ENCODE measurements around the gene FAM171A1. TPM values are rescaled to one million over a fixed set of nuclear protein-coding genes. Genes with fewer than 3 reads are reported as not detected.

Gene FAM171A1
- polyA plus RNA-seq, 1 donor (not counting 4 experiments of a cell fraction or from before 2014, with no cell fraction given) = 8.8 TPM

GRCh38 chr10:15201589-15202300 lies 169.3 kb downstream of the FAM171A1 start:
- H2AFZ ChIP-seq (ENCODE audit: control insufficient read depth, low read length) = no peak overlapping the region
- TF ChIP-seq CTCF (optimal IDR thresholded peaks at IDR 0.05 in 1 of 3, IDR thresholded peaks at IDR 0.05 in 1 of 3, conservative IDR thresholded peaks at IDR 0.05 in 1 of 3; ENCODE audit: extremely low read depth in 1 of 3, insufficient read depth in 2 of 3, low read length in 3 of 3) (no peak), EZH2 (IDR thresholded peaks at IDR 0.05; ENCODE audit: low read length) (no peak)
- H3K4me3 ChIP-seq (ENCODE audit: control insufficient read depth in 2 of 3, extremely low read depth in 1 of 3, insufficient read depth in 2 of 3, low read depth in 1 of 3, low read length in 3 of 3) = no peak overlapping the region
- H3K27ac ChIP-seq (ENCODE audit: control insufficient read depth, insufficient read depth, low read length) = peak overlapping the region; percentile 52
- no peak for DNase-seq (ENCODE audit: low read depth, low spot score)
- H3K9me3 ChIP-seq (ENCODE audit: control insufficient read depth, low read depth, low read length) = no peaks in the 10 kb centered on the region
- dilution Hi-C loops (cut with MboI; ENCODE audit: extremely low pct_ligation_motif_present, low sequenced_read_pairs) = no loop called here
- no peak for FAIRE-seq
- no peaks in the 10 kb centered on the region for H3K27me3 ChIP-seq (ENCODE audit: control insufficient read depth, extremely low read depth, insufficient read depth, low read length)
- H3K4me2 ChIP-seq (ENCODE audit: control insufficient read depth, extremely low read depth, insufficient read depth, low read depth, low read length) = peak overlapping the region; percentile 25
- H3K9ac ChIP-seq (ENCODE audit: control insufficient read depth, extremely low read depth, insufficient read depth, low read length) = no peak overlapping the region
- H3K9me1 ChIP-seq (ENCODE audit: control insufficient read depth, extremely low read depth, insufficient read depth, low read length) = no peaks in the 10 kb centered on the region
- H3K4me1 ChIP-seq (ENCODE audit: control insufficient read depth, extremely low read depth, insufficient read depth, low read length) = peaks cover 36% of the 10 kb centered on the region
- H3K79me2 ChIP-seq (ENCODE audit: control insufficient read depth, insufficient read depth, low read length) = no peaks in the 10 kb centered on the region
- H3K36me3 ChIP-seq (ENCODE audit: control insufficient read depth in 2 of 2, extremely low read depth in 1 of 2, insufficient read depth in 2 of 2, low read length in 2 of 2) = no peaks in the 10 kb centered on the region
- no peaks in the 10 kb centered on the region for H4K20me1 ChIP-seq (ENCODE audit: control insufficient read depth, extremely low read depth, insufficient read depth, low read length)

GRCh38 chr10:15200626-15201025 lies 170.5 kb downstream of the FAM171A1 start:
- peak; percentile 87 for FAIRE-seq
- peak overlapping the region; percentile 56 for H3K27ac ChIP-seq (ENCODE audit: control insufficient read depth, insufficient read depth, low read length)
- H3K4me1 ChIP-seq (ENCODE audit: control insufficient read depth, extremely low read depth, insufficient read depth, low read length) = peaks cover 40% of the 10 kb centered on the region
- no peak for TF ChIP-seq EZH2 (IDR thresholded peaks at IDR 0.05; ENCODE audit: low read length)
- TF ChIP-seq CTCF (optimal IDR thresholded peaks at IDR 0.05 in 1 of 3, IDR thresholded peaks at IDR 0.05 in 1 of 3, conservative IDR thresholded peaks at IDR 0.05 in 1 of 3; ENCODE audit: extremely low read depth in 1 of 3, insufficient read depth in 2 of 3, low read length in 3 of 3) = no peak
- DNase-seq (ENCODE audit: low read depth, low spot score) = peak; percentile 69
- no peaks in the 10 kb centered on the region for H3K9me1 ChIP-seq (ENCODE audit: control insufficient read depth, extremely low read depth, insufficient read depth, low read length)
- peak overlapping the region; percentile 78 for H3K4me2 ChIP-seq (ENCODE audit: control insufficient read depth, extremely low read depth, insufficient read depth, low read depth, low read length)
- no peaks in the 10 kb centered on the region for H4K20me1 ChIP-seq (ENCODE audit: control insufficient read depth, extremely low read depth, insufficient read depth, low read length)
- peak overlapping the region in 1 of 3 experiments; percentile 23 for H3K4me3 ChIP-seq (ENCODE audit: control insufficient read depth in 2 of 3, extremely low read depth in 1 of 3, insufficient read depth in 2 of 3, low read depth in 1 of 3, low read length in 3 of 3)
- dilution Hi-C loops (cut with MboI; ENCODE audit: extremely low pct_ligation_motif_present, low sequenced_read_pairs) = no loop called here
- no peaks in the 10 kb centered on the region for H3K36me3 ChIP-seq (ENCODE audit: control insufficient read depth in 2 of 2, extremely low read depth in 1 of 2, insufficient read depth in 2 of 2, low read length in 2 of 2)
- no peak overlapping the region for H2AFZ ChIP-seq (ENCODE audit: control insufficient read depth, low read length)
- H3K27me3 ChIP-seq (ENCODE audit: control insufficient read depth, extremely low read depth, insufficient read depth, low read length) = no peaks in the 10 kb centered on the region
- peak overlapping the region; percentile 19 for H3K9ac ChIP-seq (ENCODE audit: control insufficient read depth, extremely low read depth, insufficient read depth, low read length)
- H3K79me2 ChIP-seq (ENCODE audit: control insufficient read depth, insufficient read depth, low read length) = no peaks in the 10 kb centered on the region
- no peaks in the 10 kb centered on the region for H3K9me3 ChIP-seq (ENCODE audit: control insufficient read depth, low read depth, low read length)
